GM23338 (cell line): ENCODE results near the gene KRTAP12-3. TPM values are rescaled to one million over a fixed set of nuclear protein-coding genes. Genes with fewer than 3 reads are reported as not detected.
A peak's percentile ranks its signal among the peaks of the same experiment; 100 is the strongest.

Experiments
- ATAC-seq: fragments of 200-7000 bp; cut with Tn5 transposase; 3 replicates; pipeline ENCODE4 v1.9.1; 2020
- DNase-seq: peaks from one replicate; pipeline ENCODE4 v3.0.0-alpha.2; 2015; ENCODE audit warnings: low spot score
- H2AFZ ChIP-seq: fragments of 200-600 bp; sonication (generic); 2 replicates; pipeline ENCODE4 v1.8.0; 2016; ENCODE audit warnings: antibody characterized with exemption, mild to moderate bottlenecking, moderate library complexity
- H3F3A ChIP-seq: fragments of 200-600 bp; sonication (generic); replicated peaks from 2 replicates; pipeline ENCODE4 v1.8.0; 2017; ENCODE audit warnings: antibody characterized with exemption, mixed run types, low read depth
- H3K27ac ChIP-seq: fragments of 200-600 bp; sonication (generic); 2 replicates; pipeline ENCODE4 v1.6.1; 2016; ENCODE audit warnings: low read depth
- H3K27me3 ChIP-seq: fragments of 200-600 bp; sonication (generic); 2 replicates; pipeline ENCODE4 v1.8.0; 2016; ENCODE audit warnings: mild to moderate bottlenecking, mixed run types, moderate library complexity; ENCODE audit not compliant: insufficient read depth
- H3K36me3 ChIP-seq: fragments of 200-600 bp; sonication (generic); 2 replicates; pipeline ENCODE4 v1.8.0; 2016; ENCODE audit warnings: mild to moderate bottlenecking; ENCODE audit not compliant: insufficient read depth
- H3K4me1 ChIP-seq: fragments of 200-600 bp; sonication (generic); 2 replicates; pipeline ENCODE4 v1.8.0; 2016; ENCODE audit warnings: mild to moderate bottlenecking, moderate library complexity; ENCODE audit not compliant: insufficient read depth
- H3K4me2 ChIP-seq: fragments of 200-600 bp; sonication (generic); 2 replicates; pipeline ENCODE4 v1.7.1; 2017; ENCODE audit warnings: mixed run types
- H3K4me3 ChIP-seq: fragments of 200-600 bp; sonication (generic); 2 replicates; pipeline ENCODE4 v1.6.1; 2016; ENCODE audit warnings: mixed run types
- H3K79me2 ChIP-seq: fragments of 200-600 bp; sonication (generic); replicated peaks from 2 replicates; pipeline ENCODE4 v1.8.0; 2017; ENCODE audit warnings: mild to moderate bottlenecking; ENCODE audit not compliant: insufficient read depth
- H3K9me2 ChIP-seq: fragments of 200-600 bp; sonication (generic); 2 replicates; pipeline ENCODE4 v1.8.0; 2017; ENCODE audit not compliant: insufficient read depth
- H4K20me1 ChIP-seq: fragments of 200-600 bp; sonication (generic); replicated peaks from 2 replicates; pipeline ENCODE4 v1.8.0; 2017; ENCODE audit warnings: mild to moderate bottlenecking; ENCODE audit not compliant: insufficient read depth
- H3K27ac Mint-ChIP-seq: 2 replicates; pipeline ENCODE4 v1.8.0; 2020; ENCODE audit warnings: inconsistent platforms, mild to moderate bottlenecking, moderate library complexity, mixed read lengths
- H3K27me3 Mint-ChIP-seq: 3 replicates; pipeline ENCODE4 v1.8.0; 2022; ENCODE audit warnings: low read depth, mild to moderate bottlenecking, moderate library complexity, mixed read lengths, inconsistent platforms; ENCODE audit not compliant: insufficient read depth, poor library complexity
- H3K36me3 Mint-ChIP-seq: 3 replicates; pipeline ENCODE4 v1.8.0; 2021; ENCODE audit warnings: low read depth, mild to moderate bottlenecking, inconsistent platforms, moderate library complexity, mixed read lengths
- H3K4me1 Mint-ChIP-seq: 3 replicates; pipeline ENCODE4 v1.8.0; 2020; ENCODE audit warnings: mild to moderate bottlenecking, inconsistent platforms, mixed read lengths
- H3K4me3 Mint-ChIP-seq: 3 replicates; pipeline ENCODE4 v1.8.0; 2021; ENCODE audit warnings: moderate library complexity, mild to moderate bottlenecking, inconsistent platforms, mixed read lengths
- H3K9me3 Mint-ChIP-seq: 3 replicates; pipeline ENCODE4 v1.8.0; 2020; ENCODE audit warnings: moderate library complexity, mild to moderate bottlenecking, inconsistent platforms, mixed read lengths
- CREB1 ChIP-seq: fragments of 250-450 bp; sonication (Bioruptor Pico); IDR thresholded peaks from 2 replicates; pipeline ENCODE4 v1.5.0; 2020; ENCODE audit warnings: low read depth, mild to moderate bottlenecking, moderate library complexity
- EZH2 ChIP-seq: fragments of 200-600 bp; sonication (generic); IDR thresholded peaks from one replicate; pipeline ENCODE4 v1.8.0; 2017; ENCODE audit warnings: antibody characterized with exemption, mild to moderate bottlenecking, low read depth; ENCODE audit not compliant: unreplicated experiment
- EZH2phosphoT487 ChIP-seq: fragments of 200-600 bp; sonication (generic); IDR thresholded peaks from one replicate; pipeline ENCODE4 v1.8.1; 2018; ENCODE audit warnings: antibody characterized with exemption; ENCODE audit not compliant: unreplicated experiment
- JUNB ChIP-seq: IDR thresholded peaks from one replicate; pipeline ENCODE4 v1.6.1; 2016; ENCODE audit warnings: antibody characterized with exemption; ENCODE audit not compliant: unreplicated experiment
- NANOG ChIP-seq: IDR thresholded peaks from 2 replicates; pipeline ENCODE4 v1.6.1; 2016; ENCODE audit warnings: antibody characterized with exemption, borderline replicate concordance
- POLR2AphosphoS5 ChIP-seq: IDR thresholded peaks from 2 replicates; pipeline ENCODE4 v1.6.1; 2016; ENCODE audit warnings: antibody characterized with exemption, low read depth
- STAT1 ChIP-seq: IDR thresholded peaks from one replicate; pipeline ENCODE4 v1.6.1; 2016; ENCODE audit warnings: antibody characterized with exemption; ENCODE audit not compliant: unreplicated experiment
- ZNF114 ChIP-seq: fragments of 250-450 bp; sonication (Bioruptor Pico); IDR thresholded peaks from 2 replicates; pipeline ENCODE4 v1.5.0; 2020; ENCODE audit warnings: mild to moderate bottlenecking, moderate library complexity
- ZNF331 ChIP-seq: fragments of 250-450 bp; sonication (Bioruptor Pico); IDR thresholded peaks from 2 replicates; pipeline ENCODE4 v1.5.0; 2020; ENCODE audit warnings: low read depth, mild to moderate bottlenecking, moderate library complexity
- polyA plus RNA-seq: library from polyadenylated mRNA; unstranded; fragments of >200 nt; fragmentation: Nextera tagmentation; extraction: Ambion mirVana; gene quantifications from 2 replicates; pipeline ENCODE4 v1.2.1, GENCODE V29; 2016
- total RNA-seq: library from RNA; depleted of rRNA; stranded (reverse); fragments of >200 nt; shearing (Covaris generic); gene quantifications from 2 replicates; pipeline ENCODE4 v1.2.3, GENCODE V29; 2014
- TF ChIP-seq, protein P1 (sequence below): IDR thresholded peaks from 2 replicates; pipeline ENCODE4 v1.6.1; 2016; ENCODE audit warnings: antibody characterized with exemption
- TF ChIP-seq, protein P2 (sequence below), 2 experiments: fragments of 200-600 bp in 1 of 2; sonication (generic) in 1 of 2; conservative IDR thresholded peaks; 2 replicates each; pipeline versions ENCODE4 v1.5.1 to v1.6.1; 2016 to 2017; ENCODE audit warnings: antibody characterized with exemption in 2 of 2, low read depth in 2 of 2, mild to moderate bottlenecking in 2 of 2, moderate library complexity in 1 of 2

The KRTAP12-3 gene
- total and polyA plus RNA-seq, 2 experiments from 2014 or later: not detected

DNA sequence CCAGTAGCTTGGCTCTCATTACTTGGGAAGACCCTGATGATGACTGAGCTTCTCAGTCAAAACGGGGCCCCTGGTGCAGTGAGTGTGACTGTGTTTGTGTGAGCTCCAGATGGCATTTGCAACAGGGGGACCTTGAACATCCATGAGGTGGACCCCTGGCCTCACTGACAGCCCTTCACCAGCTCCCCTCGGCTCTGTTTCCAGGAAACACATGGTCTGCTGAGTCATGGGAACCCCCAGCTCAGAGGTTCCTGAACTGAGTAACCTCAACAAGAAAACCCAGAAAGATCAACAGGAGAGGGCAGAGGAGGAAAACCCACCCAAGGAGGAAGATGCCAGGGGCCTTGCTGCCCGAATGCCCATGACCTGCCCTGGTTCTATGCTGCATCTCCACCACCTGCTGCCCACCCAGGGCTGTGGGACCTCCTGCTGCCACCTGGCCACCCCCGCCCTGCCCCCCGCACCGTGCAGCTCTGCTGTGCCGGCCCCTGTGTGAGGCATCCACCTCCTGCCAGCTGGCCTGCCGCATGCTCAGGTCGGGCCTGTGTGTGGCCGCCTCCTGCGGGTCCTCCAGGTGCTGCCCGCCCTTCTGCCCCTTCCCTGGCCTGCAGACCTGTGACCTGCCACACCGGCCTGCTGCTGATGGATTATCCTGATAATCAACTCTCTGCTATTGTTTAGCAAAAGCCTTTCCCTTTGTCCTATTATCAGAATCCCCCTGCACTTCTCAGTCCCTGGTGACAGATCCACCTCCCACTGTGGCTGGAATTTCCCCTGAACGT, 28.5 kb downstream of the KRTAP12-3 start:
- peak overlapping the region; percentile 92 for H2AFZ ChIP-seq
- no peak overlapping the region for H3K4me3 ChIP-seq
- no peaks in the 10 kb centered on the region for H4K20me1 ChIP-seq
- H3F3A ChIP-seq: 0 out of 2 replicates have a peak, but pooled peaks cover 4% of the 10 kb centered on the region
- Mint-ChIP-seq H3K4me3 (no peak overlapping the region; the same call in 2 of the 3 replicates), H3K27me3 (peaks cover 16% of the 10 kb centered on the region), H3K36me3 (no peaks in the 10 kb centered on the region), H3K4me1 (peaks cover 24% of the 10 kb centered on the region), H3K27ac (no peak overlapping the region; the same call in 1 of the 2 replicates), H3K9me3 (no peaks in the 10 kb centered on the region; the same call in none of the 3 replicates)
- H3K4me2 ChIP-seq: 0 out of 2 replicates have a peak overlapping the region, but pooled peaks have one; percentile 8
- H3K36me3 ChIP-seq: no peaks in the 10 kb centered on the region
- TF ChIP-seq, protein P1, sequence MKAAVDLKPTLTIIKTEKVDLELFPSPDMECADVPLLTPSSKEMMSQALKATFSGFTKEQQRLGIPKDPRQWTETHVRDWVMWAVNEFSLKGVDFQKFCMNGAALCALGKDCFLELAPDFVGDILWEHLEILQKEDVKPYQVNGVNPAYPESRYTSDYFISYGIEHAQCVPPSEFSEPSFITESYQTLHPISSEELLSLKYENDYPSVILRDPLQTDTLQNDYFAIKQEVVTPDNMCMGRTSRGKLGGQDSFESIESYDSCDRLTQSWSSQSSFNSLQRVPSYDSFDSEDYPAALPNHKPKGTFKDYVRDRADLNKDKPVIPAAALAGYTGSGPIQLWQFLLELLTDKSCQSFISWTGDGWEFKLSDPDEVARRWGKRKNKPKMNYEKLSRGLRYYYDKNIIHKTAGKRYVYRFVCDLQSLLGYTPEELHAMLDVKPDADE: no peak
- TF ChIP-seq POLR2AphosphoS5: no peak
- TF ChIP-seq ZNF331 (CRISPR knock-in tag): no peak
- H3K79me2 ChIP-seq: no peaks in the 10 kb centered on the region
- H3K9me2 ChIP-seq: no peaks in the 10 kb centered on the region
- no peaks in the 10 kb centered on the region for H3K27me3 ChIP-seq
- H3K27ac ChIP-seq: no peak overlapping the region
- DNase-seq: peak; percentile 27
- H3K4me1 ChIP-seq: peaks cover 6% of the 10 kb centered on the region
- peak; percentile 88 for ATAC-seq

- TF ChIP-seq, protein P2, sequence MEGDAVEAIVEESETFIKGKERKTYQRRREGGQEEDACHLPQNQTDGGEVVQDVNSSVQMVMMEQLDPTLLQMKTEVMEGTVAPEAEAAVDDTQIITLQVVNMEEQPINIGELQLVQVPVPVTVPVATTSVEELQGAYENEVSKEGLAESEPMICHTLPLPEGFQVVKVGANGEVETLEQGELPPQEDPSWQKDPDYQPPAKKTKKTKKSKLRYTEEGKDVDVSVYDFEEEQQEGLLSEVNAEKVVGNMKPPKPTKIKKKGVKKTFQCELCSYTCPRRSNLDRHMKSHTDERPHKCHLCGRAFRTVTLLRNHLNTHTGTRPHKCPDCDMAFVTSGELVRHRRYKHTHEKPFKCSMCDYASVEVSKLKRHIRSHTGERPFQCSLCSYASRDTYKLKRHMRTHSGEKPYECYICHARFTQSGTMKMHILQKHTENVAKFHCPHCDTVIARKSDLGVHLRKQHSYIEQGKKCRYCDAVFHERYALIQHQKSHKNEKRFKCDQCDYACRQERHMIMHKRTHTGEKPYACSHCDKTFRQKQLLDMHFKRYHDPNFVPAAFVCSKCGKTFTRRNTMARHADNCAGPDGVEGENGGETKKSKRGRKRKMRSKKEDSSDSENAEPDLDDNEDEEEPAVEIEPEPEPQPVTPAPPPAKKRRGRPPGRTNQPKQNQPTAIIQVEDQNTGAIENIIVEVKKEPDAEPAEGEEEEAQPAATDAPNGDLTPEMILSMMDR (conservative IDR thresholded peaks at IDR 0.05; ENCODE audit: low read depth in 2 of 2): no peak
- TF ChIP-seq CREB1 (CRISPR knock-in tag): no peak
- TF ChIP-seq, protein P1: no peak
- no peak for TF ChIP-seq STAT1
- TF ChIP-seq EZH2phosphoT487: no peak
- TF ChIP-seq EZH2: no peak
- TF ChIP-seq NANOG: no peak
- no peak for TF ChIP-seq POLR2AphosphoS5
- TF ChIP-seq ZNF331 (CRISPR knock-in tag): no peak
- no peak for TF ChIP-seq ZNF114
- TF ChIP-seq JUNB: no peak
- peaks cover 24% of the 10 kb centered on the region for H3K4me1 Mint-ChIP-seq
- ATAC-seq: peak; percentile 43
- H3K4me1 ChIP-seq: peaks cover 6% of the 10 kb centered on the region
- no peak overlapping the region; the same call in 2 of the 3 replicates for H3K4me3 Mint-ChIP-seq
- no peaks in the 10 kb centered on the region for H3K27me3 ChIP-seq
- 0 out of 2 replicates have a peak, but pooled peaks cover 4% of the 10 kb centered on the region for H3F3A ChIP-seq
- no peaks in the 10 kb centered on the region for H3K9me2 ChIP-seq
- H3K4me2 ChIP-seq: 0 out of 2 replicates have a peak overlapping the region, but pooled peaks have one; percentile 8
- H3K9me3 Mint-ChIP-seq: peaks cover 3% of the 10 kb centered on the region
- DNase-seq: peak; percentile 10
- no peaks in the 10 kb centered on the region for H3K36me3 ChIP-seq
- no peak overlapping the region for H3K27ac ChIP-seq
- no peaks in the 10 kb centered on the region for H3K36me3 Mint-ChIP-seq
- peak overlapping the region; percentile 92 for H2AFZ ChIP-seq
- peaks cover 16% of the 10 kb centered on the region for H3K27me3 Mint-ChIP-seq
- no peaks in the 10 kb centered on the region for H4K20me1 ChIP-seq
- H3K79me2 ChIP-seq: no peaks in the 10 kb centered on the region
- H3K4me3 ChIP-seq: no peak overlapping the region
- no peak overlapping the region; the same call in 1 of the 2 replicates for H3K27ac Mint-ChIP-seq
Observed at GRCh38 chr21:44686843-44687561, 29.3 kb downstream of the KRTAP12-3 start.
